SK-N-SH treated with all-trans-retinoic acid at 6 μM for 48 hours (cell line): Measurements from ENCODE around the gene OR5M10.

Source experiments
- BACH2 ChIP-seq: fragments of 250-450 bp; sonication (Bioruptor Pico); IDR thresholded peaks from 2 replicates; pipeline ENCODE4 v1.9.0; 2021; ENCODE audit warnings: mild to moderate bottlenecking, borderline replicate concordance
- OSR1 ChIP-seq: fragments of 250-450 bp; sonication (Bioruptor Pico); IDR thresholded peaks from 2 replicates; pipeline ENCODE4 v1.8.0; 2022; ENCODE audit warnings: moderate library complexity, mild to moderate bottlenecking, inconsistent platforms
- PPARA ChIP-seq: fragments of 250-450 bp; sonication (Bioruptor Pico); IDR thresholded peaks from 2 replicates; pipeline ENCODE4 v1.5.0; 2020; ENCODE audit warnings: mild to moderate bottlenecking, borderline replicate concordance
- TCF4 ChIP-seq: fragments of 250-450 bp; sonication (Bioruptor Pico); IDR thresholded peaks from 2 replicates; pipeline ENCODE4 v1.8.0; 2021; ENCODE audit warnings: mild to moderate bottlenecking, moderate library complexity, borderline replicate concordance

- no peak for TF ChIP-seq BACH2
- no peak for TF ChIP-seq TCF4 (CRISPR knock-in tag)
- no peak for TF ChIP-seq PPARA (CRISPR knock-in tag)
- TF ChIP-seq OSR1 = no peak
These were observed 48.4 kb upstream of the OR5M10 start for GRCh38 chr11:56625946-56626345.
